ENCODE measurements around the gene UPK3B.
"Not testable (repeated sequence)": the region's sequence is repeated elsewhere in the genome, so short reads cannot be mapped to it uniquely, and the experiment has no call there.

Gene UPK3B

DNA sequence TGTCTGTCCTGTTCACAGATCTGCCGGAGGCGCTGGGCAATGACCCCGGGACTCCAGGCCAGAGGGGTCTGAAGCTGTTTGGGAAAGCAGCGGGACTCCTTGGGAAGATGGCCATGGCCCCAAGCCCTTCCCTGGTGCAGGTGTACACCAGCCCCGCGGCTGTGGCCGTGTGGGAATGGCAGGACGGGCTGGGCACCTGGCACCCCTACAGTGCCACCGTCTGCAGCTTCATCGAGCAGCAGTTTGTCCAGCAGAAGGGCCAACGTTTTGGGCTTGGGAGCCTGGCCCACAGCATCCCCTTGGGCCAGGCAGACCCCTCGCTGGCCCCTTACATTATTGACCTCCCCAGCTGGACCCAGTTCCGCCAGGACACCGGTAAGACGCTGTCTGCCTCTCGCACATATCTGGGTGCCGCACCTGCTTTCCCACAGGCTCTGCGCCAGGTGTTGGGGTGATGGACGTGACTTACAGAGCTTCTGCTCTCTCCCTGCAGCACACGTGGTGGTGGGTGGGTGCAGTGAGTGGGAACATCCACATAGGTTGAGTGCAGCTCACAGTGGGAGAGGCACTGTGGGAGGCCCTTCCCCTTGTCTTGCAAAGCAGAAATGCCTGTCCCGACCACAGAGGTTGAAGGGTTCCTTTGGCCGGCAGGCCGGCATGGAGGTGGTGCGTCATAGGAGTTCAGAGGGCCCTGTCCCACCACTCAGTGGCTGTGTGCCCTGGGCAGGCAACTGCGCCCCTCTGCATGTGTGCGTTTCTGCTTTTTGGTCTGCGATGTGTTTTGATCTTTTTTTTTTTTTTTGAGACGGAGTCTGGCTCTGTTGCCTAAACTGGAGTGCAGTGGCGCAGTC is 29.7 kb upstream of the UPK3B start:
- H3K36me3 ChIP-seq (replicated peaks); H3K27me3 ChIP-seq (ENCODE audit: low read depth); H3K4me1 ChIP-seq; in situ Hi-C loops (cut with MboI; ENCODE audit: low sequenced_read_pairs); H3K9me3 ChIP-seq; DNase-seq (ENCODE audit: low spot score in 2 of 2); H3K4me3 ChIP-seq: not testable (repeated sequence)

- H3K36me3 ChIP-seq (replicated peaks); DNase-seq (ENCODE audit: low spot score in 2 of 2); H3K4me1 ChIP-seq; H3K9me3 ChIP-seq; in situ Hi-C loops (cut with MboI; ENCODE audit: low sequenced_read_pairs); H3K4me3 ChIP-seq; H3K27me3 ChIP-seq (ENCODE audit: low read depth): not testable (repeated sequence)
Observed at GRCh38 chr7:76482660-76483059, 27.7 kb upstream of the UPK3B start.

GRCh38 chr7:76483081-76483480 is 27.3 kb upstream of the UPK3B start:
- H3K27me3 ChIP-seq (ENCODE audit: low read depth); H3K4me3 ChIP-seq; H3K9me3 ChIP-seq; H3K36me3 ChIP-seq (replicated peaks); H3K4me1 ChIP-seq; in situ Hi-C loops (cut with MboI; ENCODE audit: low sequenced_read_pairs); DNase-seq (ENCODE audit: low spot score in 2 of 2): not testable (repeated sequence)

DNA sequence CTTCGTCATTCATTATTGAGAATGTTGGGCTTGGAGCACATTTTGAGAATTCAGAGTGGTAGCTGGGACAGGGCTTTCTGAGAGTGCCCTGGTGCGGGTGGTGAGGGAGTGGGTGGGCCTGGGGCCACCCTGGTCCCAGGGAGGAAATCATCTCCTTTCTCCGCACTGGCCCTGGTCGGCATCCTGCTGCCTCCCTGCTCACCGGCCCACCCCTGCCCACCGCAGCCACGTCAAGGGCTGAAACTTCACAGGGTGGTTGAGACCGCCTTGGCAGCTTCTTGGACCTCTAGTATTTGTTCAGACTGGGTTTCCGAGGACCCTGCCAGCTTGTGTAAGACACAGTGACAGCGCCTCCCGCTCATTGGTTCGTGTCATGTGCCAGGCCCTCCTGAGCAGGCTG is 25.9 kb upstream of the UPK3B start:
- DNase-seq (ENCODE audit: low spot score in 2 of 2); H3K9me3 ChIP-seq; H3K27me3 ChIP-seq (ENCODE audit: low read depth); in situ Hi-C loops (cut with MboI; ENCODE audit: low sequenced_read_pairs); H3K4me3 ChIP-seq; H3K4me1 ChIP-seq; H3K36me3 ChIP-seq (replicated peaks): not testable (repeated sequence)

DNA sequence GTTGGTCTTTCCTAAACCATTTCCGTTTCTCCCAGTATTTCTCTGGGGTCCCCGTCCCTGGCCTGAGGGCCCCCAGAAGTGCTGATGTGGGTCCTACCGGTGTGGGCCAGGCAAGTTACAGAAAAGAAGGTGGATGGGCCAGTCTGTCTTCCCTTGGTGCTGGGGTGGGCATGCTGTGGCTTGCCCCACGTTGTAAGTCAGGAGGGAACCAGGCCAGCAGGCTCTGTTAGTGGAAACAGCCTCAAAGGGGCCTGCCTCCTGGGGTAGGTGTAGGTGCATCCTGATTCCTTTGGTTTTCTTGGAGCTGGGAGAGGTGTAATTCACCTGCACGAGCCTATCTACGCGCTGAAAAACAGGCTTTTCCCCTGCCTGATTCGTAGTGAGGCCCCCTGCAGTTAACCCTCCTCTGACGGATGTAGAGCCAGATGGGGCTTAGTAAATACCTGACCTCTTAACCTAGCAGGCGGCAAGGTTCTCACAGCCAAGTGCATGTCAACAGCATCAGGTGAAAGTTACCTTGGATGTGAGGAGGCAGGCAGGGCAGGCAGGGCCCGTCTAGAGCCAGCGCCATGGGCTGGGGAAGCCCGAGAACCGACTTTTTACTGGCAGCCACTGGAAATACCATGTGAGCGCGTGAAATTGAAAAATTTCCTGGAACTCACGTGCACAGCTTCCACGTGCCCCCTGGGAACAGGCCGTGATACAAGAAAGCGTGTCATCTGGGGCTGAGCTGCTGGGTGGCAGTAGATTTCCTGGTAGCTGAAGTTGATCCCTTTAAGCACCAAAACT is 24.3 kb upstream of the UPK3B start:
- H3K36me3 ChIP-seq (replicated peaks); DNase-seq (ENCODE audit: low spot score in 2 of 2): not testable (repeated sequence)

DNA sequence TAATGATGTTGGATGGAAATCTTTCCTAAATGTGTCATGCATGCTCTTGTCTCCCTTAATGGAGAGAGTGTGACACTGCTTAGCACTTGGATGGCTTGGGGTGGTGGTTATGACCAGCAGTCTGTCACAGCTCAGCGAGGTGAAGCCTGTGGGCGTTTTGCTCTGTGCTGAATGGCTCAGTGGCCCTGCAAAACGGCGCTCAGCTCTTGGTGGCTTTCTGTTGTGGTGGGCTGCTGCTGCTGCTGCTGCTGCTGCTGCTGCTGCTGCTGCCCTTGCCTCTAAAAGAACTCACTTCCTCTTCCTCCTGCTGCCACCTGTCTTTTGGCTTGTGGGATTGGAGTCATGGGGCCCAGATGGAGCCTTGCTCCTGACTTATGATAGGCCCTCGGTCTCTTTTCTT is 23.7 kb upstream of the UPK3B start:
- DNase-seq (ENCODE audit: low spot score in 2 of 2); H3K4me3 ChIP-seq; H3K36me3 ChIP-seq (replicated peaks); H3K9me3 ChIP-seq; H3K4me1 ChIP-seq; in situ Hi-C loops (cut with MboI; ENCODE audit: low sequenced_read_pairs); H3K27me3 ChIP-seq (ENCODE audit: low read depth): not testable (repeated sequence)

More for the DNA sequence above, 24.3 kb upstream of the UPK3B start:
- H3K4me3 ChIP-seq; H3K27me3 ChIP-seq (ENCODE audit: low read depth); H3K9me3 ChIP-seq; H3K4me1 ChIP-seq; in situ Hi-C loops (cut with MboI; ENCODE audit: low sequenced_read_pairs): not testable (repeated sequence)

GRCh38 chr7:76487969-76488368 is 22.4 kb upstream of the UPK3B start:
- in situ Hi-C loops (cut with MboI; ENCODE audit: low sequenced_read_pairs); H3K4me1 ChIP-seq; H3K4me3 ChIP-seq; DNase-seq (ENCODE audit: low spot score in 2 of 2); H3K27me3 ChIP-seq (ENCODE audit: low read depth); H3K36me3 ChIP-seq (replicated peaks); H3K9me3 ChIP-seq: not testable (repeated sequence)

DNA sequence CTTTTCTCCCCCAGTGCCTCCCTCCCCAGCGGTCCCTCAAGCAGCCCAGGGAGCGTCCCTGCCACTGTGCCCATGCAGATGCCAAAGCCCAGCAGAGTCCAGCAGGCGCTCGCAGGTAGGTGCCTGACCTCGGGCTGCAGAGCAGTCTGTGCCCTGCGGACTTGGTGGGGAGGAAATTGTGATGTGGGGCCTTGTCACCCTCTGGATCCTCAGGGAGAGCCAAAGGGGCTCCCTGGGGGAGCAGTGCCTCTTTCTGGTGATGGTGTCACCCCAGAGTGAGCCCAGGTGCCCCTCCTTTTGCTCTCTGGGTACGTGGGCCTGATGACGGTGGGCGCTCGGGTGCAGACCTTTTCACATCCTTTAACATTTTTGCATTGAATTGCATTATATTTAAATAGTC is 18.2 kb upstream of the UPK3B start:
- H3K4me3 ChIP-seq; H3K9me3 ChIP-seq; H3K4me1 ChIP-seq; DNase-seq (ENCODE audit: low spot score in 2 of 2); H3K36me3 ChIP-seq (replicated peaks); in situ Hi-C loops (cut with MboI; ENCODE audit: low sequenced_read_pairs); H3K27me3 ChIP-seq (ENCODE audit: low read depth): not testable (repeated sequence)

GRCh38 chr7:76495717-76496116 is 14.6 kb upstream of the UPK3B start:
- H3K9me3 ChIP-seq; in situ Hi-C loops (cut with MboI; ENCODE audit: low sequenced_read_pairs); DNase-seq (ENCODE audit: low spot score in 2 of 2); H3K27me3 ChIP-seq (ENCODE audit: low read depth); H3K4me1 ChIP-seq; H3K36me3 ChIP-seq (replicated peaks); H3K4me3 ChIP-seq: not testable (repeated sequence)

- H3K4me3 ChIP-seq; DNase-seq (ENCODE audit: low spot score in 2 of 2); H3K27me3 ChIP-seq (ENCODE audit: low read depth); H3K9me3 ChIP-seq; H3K36me3 ChIP-seq (replicated peaks); in situ Hi-C loops (cut with MboI; ENCODE audit: low sequenced_read_pairs); H3K4me1 ChIP-seq: not testable (repeated sequence)
Observed at GRCh38 chr7:76497918-76498582, 12.3 kb upstream of the UPK3B start.

DNA sequence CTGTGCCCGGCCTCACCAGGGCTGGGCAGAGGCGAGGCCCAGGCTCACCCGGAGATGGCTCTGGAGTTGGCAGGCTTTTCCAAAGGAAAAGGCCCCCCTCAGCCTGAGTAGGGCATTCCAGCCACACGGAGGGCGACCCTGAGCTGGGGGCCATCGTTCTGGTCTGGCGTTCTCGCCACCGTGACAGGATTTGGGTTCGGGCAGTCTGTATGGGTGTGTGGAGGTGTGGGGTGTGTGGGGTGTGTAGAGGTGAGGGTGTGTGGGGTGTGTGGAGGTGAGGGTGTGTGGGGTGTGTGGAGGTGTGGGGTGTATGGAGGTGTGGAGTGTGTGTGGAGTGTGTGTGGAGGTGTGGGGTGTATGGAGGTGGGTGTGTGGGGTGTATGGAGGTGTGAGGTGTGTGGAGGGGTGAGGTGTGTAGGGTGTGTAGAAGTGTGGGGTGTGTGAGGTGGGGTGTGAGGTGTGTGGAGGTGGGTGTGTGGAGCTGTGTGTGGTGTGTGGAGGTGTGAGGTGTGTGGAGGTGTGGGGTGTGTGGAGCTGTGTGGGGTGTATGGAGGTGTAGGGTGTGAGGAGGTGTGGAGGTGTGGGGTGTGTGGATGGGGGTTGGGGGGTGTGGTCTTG is 11.7 kb upstream of the UPK3B start:
- in situ Hi-C loops (cut with MboI; ENCODE audit: low sequenced_read_pairs); H3K4me3 ChIP-seq; H3K9me3 ChIP-seq; H3K36me3 ChIP-seq (replicated peaks); DNase-seq (ENCODE audit: low spot score in 2 of 2); H3K27me3 ChIP-seq (ENCODE audit: low read depth); H3K4me1 ChIP-seq: not testable (repeated sequence)

- H3K4me1 ChIP-seq; H3K9me3 ChIP-seq; DNase-seq (ENCODE audit: low spot score in 2 of 2); H3K27me3 ChIP-seq (ENCODE audit: low read depth); H3K4me3 ChIP-seq; in situ Hi-C loops (cut with MboI; ENCODE audit: low sequenced_read_pairs); H3K36me3 ChIP-seq (replicated peaks): not testable (repeated sequence)
Observed at GRCh38 chr7:76499201-76499923, 11.0 kb upstream of the UPK3B start.

DNA sequence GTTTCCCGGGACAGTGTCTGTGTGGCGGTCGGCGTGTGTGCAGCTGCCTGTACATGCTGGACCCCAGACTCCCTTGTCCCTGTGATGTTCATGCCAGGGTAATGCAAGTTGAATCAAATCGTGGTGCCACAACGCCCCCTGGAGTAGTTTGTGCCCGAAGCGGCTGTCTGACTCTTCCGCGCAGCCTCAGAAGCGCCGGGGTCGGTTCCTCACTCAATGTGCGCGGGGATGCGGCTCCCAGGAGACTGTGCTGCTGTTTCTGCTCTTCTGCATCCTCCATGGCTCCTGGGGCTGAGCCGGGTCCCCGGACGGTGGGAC is 10.5 kb upstream of the UPK3B start:
- DNase-seq (ENCODE audit: low spot score in 2 of 2); H3K36me3 ChIP-seq (replicated peaks); H3K4me1 ChIP-seq; H3K9me3 ChIP-seq; H3K4me3 ChIP-seq; H3K27me3 ChIP-seq (ENCODE audit: low read depth); in situ Hi-C loops (cut with MboI; ENCODE audit: low sequenced_read_pairs): not testable (repeated sequence)
